Psoas muscle (tissue), 8 donors: ENCODE data around the gene KRTAP5-10. TPM values are rescaled to one million over a fixed set of nuclear protein-coding genes. Genes with fewer than 3 reads are reported as not detected.
"Not testable (repeated sequence)": the region's sequence is repeated elsewhere in the genome, so short reads cannot be mapped to it uniquely, and the experiment has no call there.

Experiments
- ATAC-seq, 4 donors: fragments of 200-7000 bp; cut with Tn5 transposase; one replicate each; pipeline ENCODE4 v1.9.1; 2020; ENCODE audit warnings: moderate library complexity in 3 of 4, mild to moderate bottlenecking in 2 of 4
- DNase-seq, 2 donors: peaks; one replicate each; pipeline ENCODE4 v3.0.0-alpha.2; 2020
- H3K27ac ChIP-seq: fragments of 200-600 bp; one replicate; pipeline ENCODE4 v1.8.0; 2022
- H3K27me3 ChIP-seq, 3 donors: fragments of 200-600 bp in 1 of 3; one replicate each; pipeline versions ENCODE4 v1.6.1 to v1.8.0; 2013 to 2022; ENCODE audit warnings: low read length in 2 of 3, mild to moderate bottlenecking in 2 of 3, moderate library complexity in 1 of 3; ENCODE audit not compliant: insufficient read depth in 3 of 3
- H3K36me3 ChIP-seq, 2 donors: fragments of 200-600 bp in 1 of 2; one replicate each; pipeline versions ENCODE4 v1.6.1 to v1.8.0; 2013 to 2022; ENCODE audit warnings: low read depth in 1 of 2, mild to moderate bottlenecking in 1 of 2, moderate library complexity in 1 of 2; ENCODE audit not compliant: insufficient read depth in 1 of 2
- H3K4me1 ChIP-seq: fragments of 200-600 bp; one replicate; pipeline ENCODE4 v1.8.0; 2022
- H3K4me3 ChIP-seq: fragments of 200-600 bp; one replicate; pipeline ENCODE4 v1.8.0; 2022; ENCODE audit warnings: mild to moderate bottlenecking
- H3K9me3 ChIP-seq: fragments of 200-600 bp; one replicate; pipeline ENCODE4 v1.8.0; 2022
- WGBS, 3 donors: extraction: QIAGEN DNeasy Blood & Tissue Kit; methylation state at CpG; one replicate each; pipeline versions ENCODE4 v1.1.6 to v1.1.7; 2013; 5-methylcytosine and 5-hydroxymethylcytosine counted together
- intact Hi-C, 2 donors: fragments of 100-400 bp; cut with DNase I; formaldehyde crosslinking; loops; one replicate each; pipeline versions ENCODE4 v1.11.0 to v1.14.2; 2022
- polyA plus RNA-seq, 3 donors: library from polyadenylated mRNA; stranded (reverse); fragments of 200-250 nt; gene quantifications; one replicate each; pipeline ENCODE4 v1.2.3, GENCODE V29; 2013
- total RNA-seq, 4 donors: library from RNA; stranded (reverse); fragmentation: NEBNext Ultra II Directional in 2 of 4; extraction: Animal tissue kit (Norgen Biotek cat#: 25700) in 2 of 4; gene quantifications; one replicate each; pipeline versions ENCODE4 v1.2.1 to v1.2.4, GENCODE V29; 2021 to 2023
- TF ChIP-seq, protein P1 (sequence below): fragments of 200-600 bp; IDR thresholded peaks from one replicate; pipeline ENCODE4 v1.8.0; 2022; ENCODE audit warnings: antibody characterized with exemption
- donor health status: healthy with polysubstance abuse.
- donor health status: DM: no; HTN: no; CAD: no; lungs with moderate emphysema.
- donor health status: Bipolar disorder and iron deficiency.
- donor health status: healthy.
- donor health status: DM: yes; HTN: yes; CAD: no.
- donor health status: DM: no; HTN: no; CAD: no.
- donor health status: DM: no; HTN: no; CAD: no.
- donor health status: DM: yes; HTN: yes; CAD: no.

The KRTAP5-10 gene
- total and polyA plus RNA-seq, 7 donors: not detected

DNA sequence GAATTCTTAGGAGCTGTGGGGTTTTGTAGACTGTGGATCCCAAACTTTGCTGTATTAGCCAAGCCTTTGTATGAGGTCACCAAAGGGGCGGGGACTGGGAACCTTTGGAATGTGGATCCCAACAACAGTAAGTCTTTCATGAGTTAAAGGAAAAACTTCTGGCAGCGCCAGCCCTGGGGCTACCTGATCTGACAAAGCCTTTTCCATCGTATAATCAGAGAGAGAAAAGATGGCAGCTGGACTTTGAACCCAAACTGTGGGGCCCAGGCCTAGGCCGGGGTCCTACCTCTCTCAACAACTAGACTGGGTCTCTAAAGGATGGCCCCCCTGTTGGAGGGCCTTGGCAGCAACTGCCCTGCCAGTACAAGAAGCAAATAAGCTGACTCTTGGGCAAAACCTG lies 23.0 kb downstream of the KRTAP5-10 start:
- WGBS, 3 donors: 49 to 65% (median 62%) methylated on average over 4 of the region's 4 CpGs
- H3K4me1 ChIP-seq, H3K36me3 ChIP-seq, intact Hi-C loops, ATAC-seq, H3K9me3 ChIP-seq, H3K27me3 ChIP-seq, DNase-seq, H3K27ac ChIP-seq, H3K4me3 ChIP-seq: not testable (repeated sequence)

GRCh38 chr11:71588822-71589545 lies 23.6 kb downstream of the KRTAP5-10 start:
- H3K9me3 ChIP-seq, H3K36me3 ChIP-seq, intact Hi-C loops, H3K27me3 ChIP-seq, DNase-seq, H3K4me1 ChIP-seq, ATAC-seq, H3K27ac ChIP-seq, H3K4me3 ChIP-seq: not testable (repeated sequence)
- WGBS, 3 donors: 67 to 69% (median 67%) methylated on average over 10 to 11 of the region's 11 CpGs

- intact Hi-C loops, H3K36me3 ChIP-seq, H3K9me3 ChIP-seq, DNase-seq, H3K27me3 ChIP-seq, H3K27ac ChIP-seq, ATAC-seq, H3K4me1 ChIP-seq, H3K4me3 ChIP-seq: not testable (repeated sequence)
- WGBS, 3 donors: 77 to 86% (median 79%) methylated on average over 7 to 8 of the region's 8 CpGs
These were observed 24.2 kb downstream of the KRTAP5-10 start for GRCh38 chr11:71589546-71589920.

- DNase-seq, H3K4me3 ChIP-seq, H3K9me3 ChIP-seq, H3K27ac ChIP-seq, H3K4me1 ChIP-seq, ATAC-seq, H3K36me3 ChIP-seq, intact Hi-C loops: not testable (repeated sequence)
- H3K27me3 ChIP-seq: peaks cover 0 to 38% (median 11%) of the 10 kb centered on the region in 3 donors
- 71 to 81% (median 73%) methylated on average over 10 to 11 of the region's 11 CpGs for WGBS, 3 donors
These were observed 37.9 kb downstream of the KRTAP5-10 start for GRCh38 chr11:71603221-71603620.

DNA sequence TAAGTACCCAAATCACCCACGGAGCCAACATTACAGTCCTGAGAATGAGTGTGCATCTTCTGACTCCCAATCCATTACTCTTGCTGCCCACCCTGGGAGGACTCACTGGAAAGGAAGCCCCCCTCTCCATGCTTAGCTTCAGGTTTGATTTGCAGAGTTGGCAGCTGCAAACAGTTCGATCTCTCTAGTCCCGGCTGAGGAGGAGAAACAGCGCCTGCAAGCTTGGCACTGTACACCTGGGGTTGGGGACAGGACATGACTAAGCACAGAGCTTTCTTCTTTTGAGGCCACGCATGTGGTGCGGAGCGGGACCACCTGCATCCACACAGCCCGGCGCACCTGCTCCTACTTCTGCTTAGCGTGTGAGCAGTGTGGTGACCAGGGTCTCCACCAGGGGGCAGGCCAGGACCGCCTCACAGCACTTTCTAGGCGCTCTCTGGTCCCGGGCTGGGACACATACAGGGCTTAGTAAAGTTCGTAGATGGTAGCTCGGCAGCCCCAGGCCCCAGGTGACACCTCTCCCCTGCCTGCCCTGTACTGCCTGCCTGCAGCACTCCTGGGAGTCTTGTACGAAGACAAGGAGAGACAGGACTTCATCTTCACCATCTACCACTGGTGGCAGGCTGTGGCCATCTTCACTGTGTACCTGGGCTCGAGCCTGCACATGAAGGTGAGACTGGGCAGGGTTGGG lies 39.6 kb downstream of the KRTAP5-10 start:
- H3K27ac ChIP-seq, ATAC-seq, H3K4me1 ChIP-seq, DNase-seq, H3K4me3 ChIP-seq, intact Hi-C loops, H3K9me3 ChIP-seq, H3K36me3 ChIP-seq: not testable (repeated sequence)
- H3K27me3 ChIP-seq: peaks cover 0 to 44% (median 11%) of the 10 kb centered on the region in 3 donors
- WGBS, 3 donors: 19 to 26% (median 19%) methylated on average over 10 to 14 of the region's 17 CpGs
- TF ChIP-seq, protein P1, sequence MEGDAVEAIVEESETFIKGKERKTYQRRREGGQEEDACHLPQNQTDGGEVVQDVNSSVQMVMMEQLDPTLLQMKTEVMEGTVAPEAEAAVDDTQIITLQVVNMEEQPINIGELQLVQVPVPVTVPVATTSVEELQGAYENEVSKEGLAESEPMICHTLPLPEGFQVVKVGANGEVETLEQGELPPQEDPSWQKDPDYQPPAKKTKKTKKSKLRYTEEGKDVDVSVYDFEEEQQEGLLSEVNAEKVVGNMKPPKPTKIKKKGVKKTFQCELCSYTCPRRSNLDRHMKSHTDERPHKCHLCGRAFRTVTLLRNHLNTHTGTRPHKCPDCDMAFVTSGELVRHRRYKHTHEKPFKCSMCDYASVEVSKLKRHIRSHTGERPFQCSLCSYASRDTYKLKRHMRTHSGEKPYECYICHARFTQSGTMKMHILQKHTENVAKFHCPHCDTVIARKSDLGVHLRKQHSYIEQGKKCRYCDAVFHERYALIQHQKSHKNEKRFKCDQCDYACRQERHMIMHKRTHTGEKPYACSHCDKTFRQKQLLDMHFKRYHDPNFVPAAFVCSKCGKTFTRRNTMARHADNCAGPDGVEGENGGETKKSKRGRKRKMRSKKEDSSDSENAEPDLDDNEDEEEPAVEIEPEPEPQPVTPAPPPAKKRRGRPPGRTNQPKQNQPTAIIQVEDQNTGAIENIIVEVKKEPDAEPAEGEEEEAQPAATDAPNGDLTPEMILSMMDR: peak; percentile 16

GRCh38 chr11:71606853-71607519 lies 41.6 kb downstream of the KRTAP5-10 start:
- DNase-seq, ATAC-seq, H3K4me3 ChIP-seq, H3K36me3 ChIP-seq, H3K4me1 ChIP-seq, H3K9me3 ChIP-seq, intact Hi-C loops, H3K27ac ChIP-seq: not testable (repeated sequence)
- 8 to 13% (median 12%) methylated on average over 33 to 48 of the region's 48 CpGs for WGBS, 3 donors
- H3K27me3 ChIP-seq: peaks cover 0 to 52% (median 8%) of the 10 kb centered on the region in 3 donors

DNA sequence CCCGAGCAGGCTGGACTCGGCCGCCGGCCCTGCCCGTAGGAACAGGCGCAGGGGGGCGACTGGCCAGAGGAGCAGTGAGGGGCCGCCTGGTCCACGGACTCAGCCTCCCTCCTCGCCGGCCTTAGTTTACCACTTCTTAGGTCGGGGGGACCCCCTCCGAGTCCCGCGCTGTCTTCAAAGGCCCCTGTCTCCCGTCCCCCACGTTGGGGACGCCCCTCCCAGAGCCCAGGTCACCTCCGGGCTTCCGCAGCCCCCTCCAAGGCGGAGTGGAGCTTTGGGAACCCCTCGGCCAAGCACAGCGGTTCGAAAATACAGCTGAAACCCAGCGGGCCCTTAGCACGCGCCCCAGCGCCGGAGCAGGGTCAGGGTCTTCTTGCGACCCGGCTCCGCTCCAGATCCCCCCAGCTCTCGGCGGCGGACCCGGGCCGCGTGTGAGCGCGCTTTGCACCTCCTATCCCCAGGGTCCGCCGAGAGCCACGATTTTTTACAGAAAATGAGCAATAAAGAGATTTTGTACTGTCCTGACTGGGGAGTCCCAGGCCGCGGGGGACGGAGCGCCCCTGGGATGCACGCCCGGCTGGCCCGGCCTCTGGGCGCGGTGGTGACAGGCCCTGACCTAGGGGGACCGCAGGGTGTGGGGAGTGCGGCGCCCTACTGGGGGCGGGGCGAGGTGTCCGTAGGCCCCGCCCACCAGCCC lies 42.3 kb downstream of the KRTAP5-10 start:
- H3K4me3 ChIP-seq, intact Hi-C loops: not testable (repeated sequence)
- H3K27me3 ChIP-seq: peaks cover 0 to 53% (median 8%) of the 10 kb centered on the region in 3 donors

GRCh38 chr11:71608272-71608671 lies 42.9 kb downstream of the KRTAP5-10 start:
- H3K4me3 ChIP-seq, DNase-seq, H3K36me3 ChIP-seq, H3K27ac ChIP-seq, intact Hi-C loops, H3K4me1 ChIP-seq, ATAC-seq, H3K9me3 ChIP-seq: not testable (repeated sequence)
- peaks cover 0 to 48% (median 7%) of the 10 kb centered on the region in 3 donors for H3K27me3 ChIP-seq
- WGBS, 3 donors: 11 to 21% (median 19%) methylated on average over 9 to 15 of the region's 21 CpGs

More for the DNA sequence above, 42.3 kb downstream of the KRTAP5-10 start:
- DNase-seq, ATAC-seq, H3K36me3 ChIP-seq, H3K4me1 ChIP-seq, H3K9me3 ChIP-seq, H3K27ac ChIP-seq: not testable (repeated sequence)
- 2 to 3% (median 3%) methylated on average over 45 to 52 of the region's 59 CpGs for WGBS, 3 donors

- peaks cover 0 to 31% (median 4%) of the 10 kb centered on the region in 3 donors for H3K27me3 ChIP-seq
- not testable (repeated sequence) for H3K4me3 ChIP-seq
- WGBS, 3 donors: 60 to 65% (median 63%) methylated on average over 21 of the region's 21 CpGs
These were observed 46.0 kb downstream of the KRTAP5-10 start for GRCh38 chr11:71611218-71611910.

More at GRCh38 chr11:71611218-71611910, 46.0 kb downstream of the KRTAP5-10 start:
- H3K4me1 ChIP-seq, H3K36me3 ChIP-seq, H3K9me3 ChIP-seq, intact Hi-C loops, ATAC-seq, DNase-seq, H3K27ac ChIP-seq: not testable (repeated sequence)
